H9 (cell line): ENCODE data around the gene CLNS1A. TPM values are rescaled to one million over a fixed set of nuclear protein-coding genes. Genes with fewer than 3 reads are reported as not detected.

ENCODE experiments used
- DNase-seq: peaks from one replicate; pipeline ENCODE4 v3.0.0-alpha.2; 2017
- H2AFZ ChIP-seq: one replicate; pipeline ENCODE4 v1.6.1; 2013; ENCODE audit warnings: mild to moderate bottlenecking, low read length, control low read depth, moderate library complexity
- H2AK5ac ChIP-seq: 2 replicates; pipeline ENCODE4 v1.6.1; 2013; ENCODE audit warnings: low read length, control low read depth, mixed read lengths; ENCODE audit not compliant: insufficient read length
- H2BK120ac ChIP-seq: one replicate; pipeline ENCODE4 v1.6.1; 2013; ENCODE audit warnings: low read depth, mild to moderate bottlenecking, low read length, control low read depth, inconsistent platforms; ENCODE audit not compliant: poor library complexity, severe bottlenecking
- H2BK12ac ChIP-seq: 2 replicates; pipeline ENCODE4 v1.6.1; 2013; ENCODE audit warnings: low read length, control low read depth, mixed read lengths, low read depth; ENCODE audit not compliant: insufficient read length
- H2BK15ac ChIP-seq: 2 replicates; pipeline ENCODE4 v1.6.1; 2013; ENCODE audit warnings: low read depth, low read length, control low read depth
- H2BK20ac ChIP-seq: one replicate; pipeline ENCODE4 v1.6.1; 2013; ENCODE audit warnings: low read depth, mild to moderate bottlenecking, low read length, control low read depth, inconsistent platforms; ENCODE audit not compliant: poor library complexity, severe bottlenecking
- H2BK5ac ChIP-seq: 2 replicates; pipeline ENCODE4 v1.6.1; 2013; ENCODE audit warnings: low read length, control low read depth, mixed read lengths; ENCODE audit not compliant: insufficient read length
- H3K14ac ChIP-seq: 2 replicates; pipeline ENCODE4 v1.6.1; 2013; ENCODE audit warnings: low read length, control low read depth; ENCODE audit not compliant: insufficient read depth
- H3K18ac ChIP-seq: 2 replicates; pipeline ENCODE4 v1.6.1; 2013; ENCODE audit warnings: low read depth, mild to moderate bottlenecking, mixed read lengths, low read length, control low read depth; ENCODE audit not compliant: insufficient read length
- H3K23ac ChIP-seq: 2 replicates; pipeline ENCODE4 v1.6.1; 2013; ENCODE audit warnings: low read length, control low read depth, mixed read lengths, low read depth; ENCODE audit not compliant: insufficient read length
- H3K23me2 ChIP-seq: 2 replicates; pipeline ENCODE4 v1.6.1; 2013; ENCODE audit warnings: low read depth, mild to moderate bottlenecking, mixed read lengths, low read length, control low read depth; ENCODE audit not compliant: insufficient read length, poor library complexity, severe bottlenecking
- H3K27ac ChIP-seq: 2 replicates; pipeline ENCODE4 v1.5.1; 2013; ENCODE audit warnings: low read length, control low read depth, mixed read lengths, low read depth; ENCODE audit not compliant: insufficient read length
- H3K27me3 ChIP-seq: 2 replicates; pipeline ENCODE4 v1.6.1; 2013; ENCODE audit warnings: low read length, control low read depth, inconsistent platforms; ENCODE audit not compliant: insufficient read depth
- H3K4ac ChIP-seq: 2 replicates; pipeline ENCODE4 v1.6.1; 2013; ENCODE audit warnings: low read depth, mild to moderate bottlenecking, control low read depth, inconsistent platforms, low read length, moderate library complexity
- H3K4me1 ChIP-seq: 2 replicates; pipeline ENCODE4 v1.6.1; 2013; ENCODE audit warnings: low read length, control low read depth, inconsistent platforms; ENCODE audit not compliant: insufficient read depth
- H3K4me2 ChIP-seq: 2 replicates; pipeline ENCODE4 v1.6.1; 2013; ENCODE audit warnings: low read length, control low read depth, mixed read lengths; ENCODE audit not compliant: insufficient read length, insufficient read depth
- H3K56ac ChIP-seq: 2 replicates; pipeline ENCODE4 v1.6.1; 2013; ENCODE audit warnings: low read depth, mild to moderate bottlenecking, mixed read lengths, low read length, control low read depth; ENCODE audit not compliant: insufficient read length
- H3K79me1 ChIP-seq: 2 replicates; pipeline ENCODE4 v1.6.1; 2013; ENCODE audit warnings: low read depth, mild to moderate bottlenecking, moderate library complexity, low read length, control low read depth, inconsistent platforms; ENCODE audit not compliant: insufficient read depth, poor library complexity, severe bottlenecking
- H3K79me2 ChIP-seq: 2 replicates; pipeline ENCODE4 v1.6.1; 2013; ENCODE audit warnings: low read length, control low read depth, inconsistent platforms; ENCODE audit not compliant: insufficient read depth
- H3K9ac ChIP-seq: 2 replicates; pipeline ENCODE4 v1.6.1; 2013; ENCODE audit warnings: low read length, control low read depth, mixed read lengths; ENCODE audit not compliant: insufficient read length; ENCODE audit errors: extremely low read depth
- H3K9me3 ChIP-seq: one replicate; pipeline ENCODE4 v1.6.1; 2013; ENCODE audit warnings: low read depth, low read length, inconsistent platforms; ENCODE audit not compliant: control insufficient read depth
- H3T11ph ChIP-seq: one replicate; pipeline ENCODE4 v1.6.1; 2013; ENCODE audit warnings: mild to moderate bottlenecking, low read length, control low read depth, inconsistent platforms
- H4K20me1 ChIP-seq: one replicate; pipeline ENCODE4 v1.6.1; 2013; ENCODE audit not compliant: control insufficient read depth, insufficient read length, insufficient read depth
- H4K5ac ChIP-seq: 2 replicates; pipeline ENCODE4 v1.6.1; 2013; ENCODE audit warnings: low read depth, mild to moderate bottlenecking, mixed read lengths, low read length, control low read depth; ENCODE audit not compliant: insufficient read length
- H4K8ac ChIP-seq: replicated peaks from 2 replicates; pipeline ENCODE4 v1.6.1; 2013; ENCODE audit warnings: low read length, control low read depth, mixed read lengths, low read depth; ENCODE audit not compliant: insufficient read length
- H4K91ac ChIP-seq: 2 replicates; pipeline ENCODE4 v1.6.1; 2013; ENCODE audit warnings: low read depth, mild to moderate bottlenecking, moderate library complexity, mixed read lengths, low read length, control low read depth; ENCODE audit not compliant: insufficient read length
- H3K27ac Mint-ChIP-seq, 3 experiments: 2 replicates in 2 of 3; 3 replicates in 1 of 3; pipeline ENCODE4 v1.8.0; 2020 to 2021; ENCODE audit warnings: mixed read lengths in 3 of 3, mild to moderate bottlenecking in 1 of 3, moderate library complexity in 1 of 3
- H3K27me3 Mint-ChIP-seq: 2 replicates; pipeline ENCODE4 v1.8.0; 2021; ENCODE audit warnings: low read depth, mild to moderate bottlenecking, moderate library complexity, mixed read lengths
- H3K36me3 Mint-ChIP-seq, 3 experiments: 2 replicates in 2 of 3; 3 replicates in 1 of 3; pipeline ENCODE4 v1.8.0; 2020 to 2021; ENCODE audit warnings: low read depth in 3 of 3, mixed read lengths in 3 of 3; ENCODE audit not compliant: insufficient read depth in 1 of 3
- H3K4me1 Mint-ChIP-seq, 2 experiments: 2 replicates each; pipeline ENCODE4 v1.8.0; 2020; ENCODE audit warnings: mixed read lengths in 2 of 2
- H3K4me3 Mint-ChIP-seq, 2 experiments: 2 replicates in 1 of 2; 3 replicates in 1 of 2; pipeline ENCODE4 v1.8.0; 2020 to 2021; ENCODE audit warnings: mild to moderate bottlenecking in 2 of 2, mixed read lengths in 2 of 2, moderate library complexity in 1 of 2
- H3K9me3 Mint-ChIP-seq, 2 experiments: 2 replicates in 1 of 2; 3 replicates in 1 of 2; pipeline ENCODE4 v1.8.0; 2020; ENCODE audit warnings: mild to moderate bottlenecking in 2 of 2, mixed read lengths in 2 of 2, moderate library complexity in 1 of 2
- WGBS: extraction: QIAGEN DNeasy Blood & Tissue Kit; methylation state at CpG from one replicate; pipeline ENCODE4 v1.1.7; 2013; ENCODE audit warnings: missing lambda C conversion rate, low lambda C conversion rate, mixed read lengths; ENCODE audit not compliant: insufficient read length; ENCODE audit errors: extremely low coverage; 5-methylcytosine and 5-hydroxymethylcytosine counted together
- total RNA-seq: library from RNA; stranded (reverse); gene quantifications from 2 replicates; pipeline ENCODE4 v1.2.1, GENCODE V29; 2021
- TF ChIP-seq, protein P1 (sequence below): fragments of 200-600 bp; sonication (generic); conservative IDR thresholded peaks from 3 replicates; pipeline ENCODE4 v1.8.0; 2021; ENCODE audit warnings: antibody characterized with exemption, mild to moderate bottlenecking

The CLNS1A gene
- total RNA-seq, 1 experiment from 2014 or later: 165 TPM

DNA sequence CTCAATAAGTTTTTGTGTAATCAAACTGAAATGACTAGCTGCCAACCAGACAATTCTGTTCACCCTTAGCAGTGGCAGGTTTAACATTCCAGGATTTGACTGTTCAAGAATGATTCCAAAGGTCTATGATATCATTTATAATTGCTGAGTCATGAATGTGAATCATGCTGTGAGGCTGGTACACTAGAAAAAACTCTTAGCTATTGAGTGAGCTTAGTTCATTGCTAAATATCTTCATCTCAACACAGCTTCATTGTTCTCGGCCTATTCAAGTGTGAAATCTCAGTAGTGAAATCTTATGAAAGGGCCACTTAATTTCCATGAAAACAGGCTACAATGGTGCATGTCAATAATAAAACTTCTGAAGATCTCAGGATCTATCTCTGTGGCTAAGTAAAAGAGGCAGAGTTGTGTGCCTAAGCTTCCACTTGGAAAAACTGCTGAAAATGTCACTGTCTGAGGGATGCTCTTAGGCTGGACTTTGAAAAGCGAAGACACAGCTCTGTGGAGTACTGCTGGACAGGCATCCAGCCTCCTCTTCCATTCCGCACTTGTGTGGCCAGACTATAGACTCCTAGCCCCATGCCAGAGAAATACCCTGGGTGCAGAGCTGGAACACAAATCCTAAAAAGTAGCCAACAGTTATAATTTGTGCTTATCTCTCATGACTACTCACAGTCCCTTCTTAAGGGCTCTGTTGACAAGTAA, 35.1 kb downstream of the CLNS1A start:
- Mint-ChIP-seq H3K4me1 (peaks cover 5 to 7% of the 10 kb centered on the region in 2 experiments), H3K36me3 (peaks cover 4 to 14% (median 6%) of the 10 kb centered on the region in 3 experiments; a peak in 5 of 7 replicates), H3K27ac (peak overlapping the region in 1 of 3 experiments; percentile 49; a peak in 1 of 7 replicates)

More for the DNA sequence above, 35.1 kb downstream of the CLNS1A start:
- Mint-ChIP-seq H3K27me3 (no peaks in the 10 kb centered on the region), H3K9me3 (no peaks in the 10 kb centered on the region), H3K4me3 (no peak overlapping the region)
- Histone ChIP-seq H2BK20ac (no peak overlapping the region), H3K79me1 (no peaks in the 10 kb centered on the region), H2BK12ac (no peak overlapping the region), H3K9me3 (no peaks in the 10 kb centered on the region), H4K8ac (no peak overlapping the region), H3K4me1 (peaks cover 3% of the 10 kb centered on the region; the same call in 1 of the 2 replicates), H4K91ac (no peak overlapping the region), H3K56ac (no peak overlapping the region), H2BK15ac (no peak overlapping the region), H3K23me2 (no peaks in the 10 kb centered on the region), H3K23ac (no peak overlapping the region), H2BK120ac (no peak overlapping the region), H3K27me3 (no peaks in the 10 kb centered on the region), H4K20me1 (no peaks in the 10 kb centered on the region), H3K79me2 (no peaks in the 10 kb centered on the region), H3K18ac (no peak overlapping the region), H3K4ac (no peak overlapping the region), H3T11ph (no peak overlapping the region), H2AK5ac (no peak overlapping the region), H3K27ac (no peak overlapping the region), H4K5ac (no peak overlapping the region), H2BK5ac (no peak overlapping the region), H3K4me2 (no peak overlapping the region), H2AFZ (no peak overlapping the region), H3K14ac (no peak overlapping the region), H3K9ac (no peak overlapping the region)
- no peak for DNase-seq
- WGBS: no CpG with 5 or more reads among the region's 3 CpGs
- TF ChIP-seq, protein P1, sequence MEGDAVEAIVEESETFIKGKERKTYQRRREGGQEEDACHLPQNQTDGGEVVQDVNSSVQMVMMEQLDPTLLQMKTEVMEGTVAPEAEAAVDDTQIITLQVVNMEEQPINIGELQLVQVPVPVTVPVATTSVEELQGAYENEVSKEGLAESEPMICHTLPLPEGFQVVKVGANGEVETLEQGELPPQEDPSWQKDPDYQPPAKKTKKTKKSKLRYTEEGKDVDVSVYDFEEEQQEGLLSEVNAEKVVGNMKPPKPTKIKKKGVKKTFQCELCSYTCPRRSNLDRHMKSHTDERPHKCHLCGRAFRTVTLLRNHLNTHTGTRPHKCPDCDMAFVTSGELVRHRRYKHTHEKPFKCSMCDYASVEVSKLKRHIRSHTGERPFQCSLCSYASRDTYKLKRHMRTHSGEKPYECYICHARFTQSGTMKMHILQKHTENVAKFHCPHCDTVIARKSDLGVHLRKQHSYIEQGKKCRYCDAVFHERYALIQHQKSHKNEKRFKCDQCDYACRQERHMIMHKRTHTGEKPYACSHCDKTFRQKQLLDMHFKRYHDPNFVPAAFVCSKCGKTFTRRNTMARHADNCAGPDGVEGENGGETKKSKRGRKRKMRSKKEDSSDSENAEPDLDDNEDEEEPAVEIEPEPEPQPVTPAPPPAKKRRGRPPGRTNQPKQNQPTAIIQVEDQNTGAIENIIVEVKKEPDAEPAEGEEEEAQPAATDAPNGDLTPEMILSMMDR: no peak
